Measurements from ENCODE around the gene KRTAP19-7.

GRCh38 chr21:30605968-30606367 is 44.9 kb upstream of the KRTAP19-7 start:
- TF ChIP-seq CTCF (IDR thresholded peaks at IDR 0.05; ENCODE audit: low read depth, low read length) (no peak), POLR2A (IDR thresholded peaks at IDR 0.05; ENCODE audit: extremely low read depth, insufficient read length) (no peak), MYC (IDR thresholded peaks at IDR 0.05; ENCODE audit: low read depth, low read length) (no peak), MAX (IDR thresholded peaks at IDR 0.05; ENCODE audit: low read depth, low read length) (no peak)

Measured in NB4 (cell line).